ENCODE results near the gene C2orf76.

The C2orf76 gene

DNA sequence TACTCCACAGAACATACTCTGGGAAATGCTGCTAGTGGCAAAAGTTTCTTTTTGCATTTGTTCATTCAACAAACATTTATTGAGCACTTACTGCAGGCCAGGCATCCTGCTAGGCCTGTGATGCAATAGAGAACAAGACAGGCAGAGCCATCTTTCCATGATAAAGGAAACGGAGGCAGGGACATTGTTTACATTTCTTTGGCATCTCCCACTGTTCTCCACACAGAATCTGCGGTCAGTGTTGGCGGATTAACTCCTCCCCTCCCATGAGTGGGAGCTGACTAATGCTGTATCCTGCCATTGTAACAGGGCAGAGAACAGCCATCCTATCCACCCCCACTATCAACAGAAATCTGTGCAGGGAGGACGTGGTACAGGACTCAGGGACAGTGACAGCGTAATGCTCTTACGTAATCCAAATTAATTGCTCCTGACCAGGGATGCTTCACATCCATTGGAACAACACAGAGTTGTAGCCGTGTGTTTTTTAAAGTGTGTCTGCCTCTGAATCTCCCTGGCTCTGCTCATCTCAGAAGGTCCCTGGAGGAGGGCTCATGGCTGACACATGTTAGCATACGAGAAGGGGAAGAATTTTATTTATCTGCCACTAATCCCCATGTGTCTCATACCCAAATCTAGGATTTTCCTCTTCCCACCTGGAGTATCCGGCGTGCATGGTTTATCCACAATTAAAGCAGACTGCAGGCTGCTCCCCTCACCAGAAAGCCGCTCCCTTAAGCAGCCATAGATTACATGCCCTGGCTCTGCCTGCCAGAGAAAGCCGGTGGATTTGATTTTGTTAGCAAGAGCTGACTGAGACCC lies 110.7 kb downstream of the C2orf76 start:
- Histone ChIP-seq H3K36me3 (ENCODE audit: control insufficient read depth, insufficient read depth, low read length) (no peaks in the 10 kb centered on the region), H3K4me3 (ENCODE audit: low read length) (no peak overlapping the region), H3K27me3 (ENCODE audit: control insufficient read depth, insufficient read depth, low read length) (no peaks in the 10 kb centered on the region), H3K4me1 (ENCODE audit: control insufficient read depth, insufficient read depth, low read length) (peaks cover 17% of the 10 kb centered on the region), H3K9me3 (ENCODE audit: control insufficient read depth, insufficient read depth, low read length) (no peaks in the 10 kb centered on the region), H3K27ac (ENCODE audit: low read length) (no peak overlapping the region)
- no peak for DNase-seq (ENCODE audit: low read depth, low spot score)
- WGBS (ENCODE audit: insufficient coverage, insufficient read length): no CpG with 5 or more reads among the region's 12 CpGs

DNA sequence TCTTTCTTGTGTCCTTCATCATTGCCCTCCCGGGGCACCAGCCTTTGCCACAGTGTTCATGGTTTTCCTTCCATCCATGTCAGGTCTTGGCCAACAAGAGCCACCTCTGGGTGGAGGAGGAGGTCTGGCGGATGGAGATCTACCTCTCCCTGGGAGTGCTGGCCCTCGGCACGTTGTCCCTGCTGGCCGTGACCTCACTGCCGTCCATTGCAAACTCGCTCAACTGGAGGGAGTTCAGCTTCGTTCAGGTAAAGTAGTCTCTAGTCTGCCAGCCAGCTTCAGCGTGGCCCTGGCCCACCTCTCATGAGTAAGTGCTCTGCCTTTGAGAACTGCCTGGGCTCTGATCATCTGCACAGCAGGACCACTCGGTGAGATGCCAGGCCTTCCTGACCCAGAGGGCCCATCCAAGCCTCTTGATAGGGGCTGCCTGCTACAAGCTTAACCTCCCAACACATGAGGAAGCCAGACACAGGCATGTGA lies 112.0 kb downstream of the C2orf76 start:
- H3K4me1 ChIP-seq (ENCODE audit: control insufficient read depth, insufficient read depth, low read length): peaks cover 16% of the 10 kb centered on the region
- DNase-seq (ENCODE audit: low read depth, low spot score): no peak
- no CpG with 5 or more reads among the region's 10 CpGs for WGBS (ENCODE audit: insufficient coverage, insufficient read length)
- H3K27me3 ChIP-seq (ENCODE audit: control insufficient read depth, insufficient read depth, low read length): no peaks in the 10 kb centered on the region
- H3K4me3 ChIP-seq (ENCODE audit: low read length): no peak overlapping the region
- no peaks in the 10 kb centered on the region for H3K36me3 ChIP-seq (ENCODE audit: control insufficient read depth, insufficient read depth, low read length)
- no peaks in the 10 kb centered on the region for H3K9me3 ChIP-seq (ENCODE audit: control insufficient read depth, insufficient read depth, low read length)
- H3K27ac ChIP-seq (ENCODE audit: low read length): no peak overlapping the region

GRCh38 chr2:119253760-119254600 lies 112.7 kb downstream of the C2orf76 start:
- no CpG with 5 or more reads among the region's 14 CpGs for WGBS (ENCODE audit: insufficient coverage, insufficient read length)
- H3K27me3 ChIP-seq (ENCODE audit: control insufficient read depth, insufficient read depth, low read length): no peaks in the 10 kb centered on the region
- no peak overlapping the region for H3K4me3 ChIP-seq (ENCODE audit: low read length)
- DNase-seq (ENCODE audit: low read depth, low spot score): no peak
- H3K9me3 ChIP-seq (ENCODE audit: control insufficient read depth, insufficient read depth, low read length): no peaks in the 10 kb centered on the region
- H3K27ac ChIP-seq (ENCODE audit: low read length): no peak overlapping the region
- H3K36me3 ChIP-seq (ENCODE audit: control insufficient read depth, insufficient read depth, low read length): no peaks in the 10 kb centered on the region
- H3K4me1 ChIP-seq (ENCODE audit: control insufficient read depth, insufficient read depth, low read length): peaks cover 11% of the 10 kb centered on the region

DNA sequence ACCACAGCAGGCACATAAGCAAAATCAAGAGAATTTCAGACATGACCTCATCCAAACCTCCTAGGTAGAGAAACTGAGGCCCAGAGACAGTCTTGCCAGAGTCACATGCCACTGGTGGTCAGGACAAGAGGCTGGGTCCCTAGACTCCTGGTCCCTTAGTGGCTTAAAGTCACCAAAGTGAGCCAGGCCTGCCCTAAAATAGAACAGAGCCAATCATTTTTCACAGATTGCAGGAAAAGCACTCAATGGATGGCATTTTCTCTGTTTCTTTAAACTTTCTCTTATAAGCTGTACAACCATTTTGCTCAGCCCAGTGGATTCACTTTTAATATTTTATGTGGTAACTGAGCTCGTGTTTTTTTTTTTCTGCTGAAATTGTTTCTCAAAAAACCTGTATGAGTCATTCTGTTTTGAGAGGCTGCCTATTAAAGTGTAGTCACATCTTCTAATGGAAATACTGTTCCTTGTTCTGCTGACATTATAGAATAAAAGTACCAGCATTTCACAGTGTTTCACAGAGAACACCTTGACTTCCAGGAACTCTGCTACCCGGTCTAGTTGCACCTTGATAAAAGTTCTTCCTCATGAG lies 113.4 kb downstream of the C2orf76 start:
- Histone ChIP-seq H3K4me1 (ENCODE audit: control insufficient read depth, insufficient read depth, low read length) (peaks cover 10% of the 10 kb centered on the region; the same call in 1 of the 2 replicates), H3K4me3 (ENCODE audit: low read length) (no peak overlapping the region), H3K9me3 (ENCODE audit: control insufficient read depth, insufficient read depth, low read length) (no peaks in the 10 kb centered on the region), H3K36me3 (ENCODE audit: control insufficient read depth, insufficient read depth, low read length) (no peaks in the 10 kb centered on the region), H3K27me3 (ENCODE audit: control insufficient read depth, insufficient read depth, low read length) (no peaks in the 10 kb centered on the region), H3K27ac (ENCODE audit: low read length) (no peak overlapping the region)
- no CpG with 5 or more reads among the region's 2 CpGs for WGBS (ENCODE audit: insufficient coverage, insufficient read length)
- DNase-seq (ENCODE audit: low read depth, low spot score): no peak
